WTC11 (cell line): ENCODE data around the gene CPNE8. TPM values are rescaled to one million over a fixed set of nuclear protein-coding genes. Genes with fewer than 3 reads are reported as not detected.

ENCODE experiments used
- ATAC-seq: fragments of 200-7000 bp; cut with Tn5 transposase; 2 replicates; pipeline ENCODE4 v1.10.0; 2021; ENCODE audit warnings: mild to moderate bottlenecking, moderate library complexity
- Bru-seq: library from RNA; stranded (reverse); fragments of 400-500 nt; gene quantifications from one replicate; lab custom pipeline; 2021; lab: Mats Ljungman, UMichigan
- CTCF ChIA-PET: fragments of 300-600 bp; sonication (Branson Sonifier 250); formaldehyde crosslinking; loops from one replicate; lab custom pipeline; 2021; ENCODE audit warnings: antibody characterized with exemption; lab: Charles Lee
- POLR2A ChIA-PET: fragments of 350-600 bp; sonication (Branson Sonifier 250); formaldehyde crosslinking; loops from one replicate; lab custom pipeline; 2021; ENCODE audit warnings: antibody characterized with exemption; lab: Charles Lee
- DNase-seq: peaks from one replicate; pipeline ENCODE4 v3.0.0; 2021; ENCODE audit warnings: low spot score
- H3K27ac Mint-ChIP-seq: 2 replicates; pipeline ENCODE4 v1.8.0; 2021; ENCODE audit warnings: mixed read lengths
- H3K27me3 Mint-ChIP-seq: 2 replicates; pipeline ENCODE4 v1.8.0; 2021; ENCODE audit warnings: low read depth, mild to moderate bottlenecking, moderate library complexity, mixed read lengths
- H3K36me3 Mint-ChIP-seq: 2 replicates; pipeline ENCODE4 v1.8.0; 2021; ENCODE audit warnings: mixed read lengths
- H3K4me1 Mint-ChIP-seq: 2 replicates; pipeline ENCODE4 v1.8.0; 2022; ENCODE audit warnings: mixed read lengths
- H3K4me3 Mint-ChIP-seq: 2 replicates; pipeline ENCODE4 v1.8.0; 2021; ENCODE audit warnings: mild to moderate bottlenecking, moderate library complexity, mixed read lengths
- H3K9me3 Mint-ChIP-seq: 2 replicates; pipeline ENCODE4 v1.8.0; 2021; ENCODE audit warnings: mixed read lengths
- ATF1 ChIP-seq: sonication (generic); formaldehyde crosslinking; IDR thresholded peaks from 2 replicates; pipeline ENCODE4 v1.8.1; 2023; ENCODE audit warnings: mild to moderate bottlenecking, moderate library complexity, missing genetic modification reagents
- ATF6 ChIP-seq: sonication (generic); formaldehyde crosslinking; IDR thresholded peaks from 2 replicates; pipeline ENCODE4 v1.8.1; 2023; ENCODE audit warnings: mild to moderate bottlenecking, missing genetic modification reagents
- CREB1 ChIP-seq: sonication (generic); formaldehyde crosslinking; IDR thresholded peaks from 2 replicates; pipeline ENCODE4 v1.8.0; 2023; ENCODE audit warnings: mild to moderate bottlenecking, missing genetic modification reagents
- CTCF ChIP-seq: fragments of 200-600 bp; IDR thresholded peaks from 2 replicates; pipeline ENCODE4 v1.8.0; 2022; ENCODE audit warnings: antibody characterized with exemption
- ESRRA ChIP-seq: sonication (generic); formaldehyde crosslinking; IDR thresholded peaks from 2 replicates; pipeline ENCODE4 v1.8.1; 2022; ENCODE audit warnings: mild to moderate bottlenecking, missing genetic modification reagents, borderline replicate concordance
- FOXK1 ChIP-seq: sonication (generic); formaldehyde crosslinking; IDR thresholded peaks from 2 replicates; pipeline ENCODE4 v1.8.0; 2022; ENCODE audit warnings: mild to moderate bottlenecking, moderate library complexity, missing genetic modification reagents
- FOXP4 ChIP-seq: sonication (generic); formaldehyde crosslinking; IDR thresholded peaks from 2 replicates; pipeline ENCODE4 v1.8.0; 2022; ENCODE audit warnings: mild to moderate bottlenecking, missing genetic modification reagents
- IRF1 ChIP-seq: sonication (generic); formaldehyde crosslinking; IDR thresholded peaks from 2 replicates; pipeline ENCODE4 v1.8.0; 2023; ENCODE audit warnings: missing genetic modification reagents
- KAT7 ChIP-seq: sonication (generic); formaldehyde crosslinking; IDR thresholded peaks from 2 replicates; pipeline ENCODE4 v1.8.1; 2023; ENCODE audit warnings: missing genetic modification reagents, mild to moderate bottlenecking, borderline replicate concordance
- MAX ChIP-seq: sonication (generic); formaldehyde crosslinking; IDR thresholded peaks from 2 replicates; pipeline ENCODE4 v1.8.0; 2022; ENCODE audit warnings: mild to moderate bottlenecking, missing genetic modification reagents
- MXD4 ChIP-seq: fragments of 250-450 bp; sonication (Bioruptor Pico); IDR thresholded peaks from 2 replicates; pipeline ENCODE4 v1.8.0; 2021; ENCODE audit warnings: mild to moderate bottlenecking, moderate library complexity, borderline replicate concordance
- NFE2L1 ChIP-seq: sonication (generic); formaldehyde crosslinking; IDR thresholded peaks from 2 replicates; pipeline ENCODE4 v1.8.1; 2023; ENCODE audit warnings: missing genetic modification reagents
- OVOL2 ChIP-seq: fragments of 250-450 bp; sonication (Bioruptor Pico); IDR thresholded peaks from 2 replicates; pipeline ENCODE4 v1.9.0; 2021; ENCODE audit warnings: mild to moderate bottlenecking, borderline replicate concordance
- PRDM15 ChIP-seq: sonication (generic); formaldehyde crosslinking; IDR thresholded peaks from 2 replicates; pipeline ENCODE4 v1.8.0; 2022; ENCODE audit warnings: missing genetic modification reagents
- ZBTB43 ChIP-seq: sonication (generic); formaldehyde crosslinking; IDR thresholded peaks from 2 replicates; pipeline ENCODE4 v1.8.1; 2023; ENCODE audit warnings: mild to moderate bottlenecking, missing genetic modification reagents
- ZNF121 ChIP-seq: sonication (generic); formaldehyde crosslinking; IDR thresholded peaks from 2 replicates; pipeline ENCODE4 v1.8.0; 2023; ENCODE audit warnings: missing genetic modification reagents
- ZNF281 ChIP-seq: sonication (generic); formaldehyde crosslinking; IDR thresholded peaks from 2 replicates; pipeline ENCODE4 v1.8.0; 2023; ENCODE audit warnings: mild to moderate bottlenecking, missing genetic modification reagents
- ZNF317 ChIP-seq: sonication (generic); formaldehyde crosslinking; IDR thresholded peaks from 2 replicates; pipeline ENCODE4 v1.8.1; 2023; ENCODE audit warnings: low read depth, mild to moderate bottlenecking, moderate library complexity, missing genetic modification reagents, borderline replicate concordance
- ZNF416 ChIP-seq: fragments of 250-450 bp; sonication (Bioruptor Pico); IDR thresholded peaks from 2 replicates; pipeline ENCODE4 v1.9.0; 2021; ENCODE audit warnings: mild to moderate bottlenecking, inconsistent platforms
- long read RNA-seq, 3 experiments: library from RNA in 1 of 3; library from capped mRNA in 1 of 3; library from polyadenylated mRNA in 1 of 3; unstranded in 2 of 3; stranded (forward) in 1 of 3; transcript quantifications; one replicate each; pipeline ENCODE4 v2.0.0, GENCODE V29; 2021
- total RNA-seq: library from RNA; stranded (reverse); gene quantifications from 3 replicates; pipeline ENCODE4 v1.2.3, GENCODE V29; 2021

Gene CPNE8
- total RNA-seq = 4.9 to 8.3 TPM (median 7.2 TPM) in 3 replicates
- Bru-seq, nascent RNA = percentile 59 among the genes with signal in this experiment
- long read RNA-seq, experiment 1, transcript CPNE8-201 (20 exons, 3,489 nt) = major isoform, 6 of 21 reads
- long read RNA-seq, experiment 1, partial matches to known transcripts = 5 of 21 reads
- long read RNA-seq, experiment 1, other reads (novel, unspliced or antisense) = 10 of 21 reads
- long read RNA-seq, experiment 2, partial matches to known transcripts = 0 of 5 reads
- long read RNA-seq, experiment 2, other reads (novel, unspliced or antisense) = 4 of 5 reads
- long read RNA-seq, experiment 3, partial matches to known transcripts = 1 of 3 reads
- long read RNA-seq, experiment 3, other reads (novel, unspliced or antisense) = 0 of 3 reads

GRCh38 chr12:38905480-38906351, at the start of gene CPNE8:
Gene CPNE8 (minus strand): TSS chr12:38905591. CDS start chr12:38905534, 57 bp downstream.
- Mint-ChIP-seq H3K27ac (peak within 1 kb of the TSS; percentile 91), H3K36me3 (no peaks in the 10 kb centered on the region), H3K4me3 (peak within 1 kb of the TSS; percentile 93), H3K4me1 (peaks cover 19% of the 10 kb centered on the region), H3K27me3 (peaks cover 4% of the 10 kb centered on the region), H3K9me3 (no peaks in the 10 kb centered on the region)
- ChIA-PET POLR2A (no interaction called here), CTCF (interaction anchor here (0.6 to 3.8 kb wide), 27 partner anchors 9 to 578 kb away, joined by 3 to 43 read pairs (median 4); no protein-coding TSS in a partner anchor)
- ATAC-seq = peak; percentile 32
- 0 out of 2 replicates have a peak, but pooled peaks have one; percentile 18 for TF ChIP-seq ZNF121
- peak; percentile 56; the same call in 1 of the 2 replicates for TF ChIP-seq ZNF281
- no peak for TF ChIP-seq IRF1 (CRISPR knock-in tag)
- TF ChIP-seq ESRRA = no peak
- no peak for TF ChIP-seq CREB1 (CRISPR knock-in tag)
- 0 out of 2 replicates have a peak, but pooled peaks have one; percentile 27 for TF ChIP-seq FOXP4 (CRISPR knock-in tag)
- peak; percentile 12; the same call in 1 of the 2 replicates for TF ChIP-seq MAX (CRISPR knock-in tag)
- no peak for TF ChIP-seq ZNF317 (CRISPR knock-in tag)
- no peak for TF ChIP-seq NFE2L1
- 0 out of 2 replicates have a peak, but pooled peaks have one; percentile 19 for TF ChIP-seq FOXK1 (CRISPR knock-in tag)
- TF ChIP-seq CTCF = no peak
- TF ChIP-seq MXD4 (CRISPR knock-in tag) = no peak
- TF ChIP-seq KAT7 (CRISPR knock-in tag) = peak; percentile 42; the same call in 1 of the 2 replicates
- TF ChIP-seq ZNF416 (CRISPR knock-in tag) = no peak
- TF ChIP-seq ATF6 (CRISPR knock-in tag) = no peak
- TF ChIP-seq ATF1 (CRISPR knock-in tag) = peak; percentile 42; the same call in 1 of the 2 replicates
- TF ChIP-seq PRDM15 (CRISPR knock-in tag) = no peak
- no peak for TF ChIP-seq ZBTB43 (CRISPR knock-in tag)
- no peak for TF ChIP-seq OVOL2 (CRISPR knock-in tag)
- peak; percentile 63 for DNase-seq
